Activated CD4-positive, alpha-beta T cell treated with anti-CD3 and anti-CD28 coated beads, Interleukin-10, Interleukin-2, amounts not matched to agents 100 ng/mL and 50 ng/mL, durations not matched to agents 16 hours and 8 hours (primary cell): ENCODE results near the gene RTP5.
"Not testable (repeated sequence)": the region's sequence is repeated elsewhere in the genome, so short reads cannot be mapped to it uniquely, and the experiment has no call there.

ENCODE experiments used
- DNase-seq: peaks from one replicate; pipeline ENCODE4 v3.0.0-alpha.2; 2020

RTP5 gene

DNA sequence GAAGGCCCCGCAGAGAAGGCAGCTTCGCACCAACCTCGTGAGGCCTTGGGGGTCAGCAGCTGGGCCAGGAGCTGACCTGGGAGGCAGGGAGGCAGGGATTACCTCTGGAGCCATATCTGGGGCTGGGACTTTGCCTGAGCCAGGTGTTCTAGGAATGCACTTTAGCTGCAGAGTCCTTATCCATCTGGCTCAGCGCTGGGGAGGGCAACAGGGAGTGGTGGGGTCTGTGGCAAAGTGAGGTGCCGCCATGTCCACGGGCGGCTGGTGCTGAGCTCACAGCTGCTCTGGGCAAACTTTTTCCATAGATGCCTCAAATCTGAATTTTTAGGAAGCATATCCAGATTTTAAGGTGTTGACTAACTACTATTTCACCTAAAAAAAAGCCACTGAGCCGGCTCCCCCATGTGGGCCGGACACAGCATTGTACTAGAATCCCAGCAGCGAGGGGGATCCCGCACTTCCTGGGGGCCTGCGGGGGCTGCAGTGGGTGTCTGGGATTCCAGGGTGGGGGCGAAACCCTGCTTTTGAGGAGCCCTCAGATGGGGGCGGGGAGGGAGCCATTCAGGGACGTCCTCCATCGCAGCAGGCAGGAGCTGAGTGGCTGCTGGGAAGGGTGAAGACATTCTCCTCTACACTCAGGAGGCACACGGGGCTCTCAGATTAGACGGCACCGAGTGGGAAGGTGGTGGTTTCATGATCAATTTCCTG, 34.6 kb downstream of the RTP5 start:
- no peak for DNase-seq

DNA sequence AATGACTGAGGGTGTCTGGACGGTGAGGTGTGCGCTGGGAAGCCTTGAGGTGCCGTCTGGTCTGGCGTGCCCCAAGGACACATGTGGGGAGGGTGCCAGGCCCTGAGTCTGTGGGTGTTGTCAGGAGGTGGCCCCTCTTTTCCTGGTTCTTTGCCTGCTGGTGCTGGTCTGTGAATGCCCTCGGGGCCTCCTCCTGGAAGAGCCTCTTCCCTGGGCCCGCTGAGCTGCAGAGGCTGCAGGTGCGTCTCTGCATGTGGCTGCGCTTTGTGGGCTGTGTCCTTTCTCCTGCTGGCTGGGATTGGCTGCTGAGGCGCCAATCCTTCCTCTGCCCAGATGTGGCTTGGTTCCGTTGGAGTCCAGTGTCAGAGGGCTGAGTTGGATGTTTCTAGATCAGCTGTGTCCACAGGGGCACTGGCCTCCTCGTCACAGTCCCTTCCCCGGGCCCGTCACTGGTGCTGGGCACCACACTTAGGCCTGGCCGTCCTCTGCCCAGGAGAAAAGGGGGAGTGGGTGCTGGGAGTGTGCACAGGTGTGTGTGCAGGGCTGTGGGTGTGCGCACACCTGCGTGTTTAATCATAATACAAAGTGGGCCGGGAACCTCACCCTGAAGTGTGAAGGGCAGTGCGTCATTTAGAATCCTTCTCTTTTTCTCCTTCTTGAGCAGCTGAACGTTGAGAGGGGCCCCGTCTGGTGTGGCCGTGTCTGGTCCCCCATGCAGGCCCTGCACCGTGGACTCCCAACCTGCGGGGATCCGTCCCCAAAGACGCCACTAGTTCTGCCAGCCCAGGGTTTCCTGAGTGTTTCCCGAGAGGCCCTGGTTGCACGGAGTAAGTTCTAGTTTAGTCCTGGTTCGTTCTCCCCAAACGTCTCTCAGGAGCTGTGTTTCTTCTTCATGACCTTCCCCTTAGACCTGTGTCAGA, 35.5 kb downstream of the RTP5 start:
- DNase-seq = no peak

DNA sequence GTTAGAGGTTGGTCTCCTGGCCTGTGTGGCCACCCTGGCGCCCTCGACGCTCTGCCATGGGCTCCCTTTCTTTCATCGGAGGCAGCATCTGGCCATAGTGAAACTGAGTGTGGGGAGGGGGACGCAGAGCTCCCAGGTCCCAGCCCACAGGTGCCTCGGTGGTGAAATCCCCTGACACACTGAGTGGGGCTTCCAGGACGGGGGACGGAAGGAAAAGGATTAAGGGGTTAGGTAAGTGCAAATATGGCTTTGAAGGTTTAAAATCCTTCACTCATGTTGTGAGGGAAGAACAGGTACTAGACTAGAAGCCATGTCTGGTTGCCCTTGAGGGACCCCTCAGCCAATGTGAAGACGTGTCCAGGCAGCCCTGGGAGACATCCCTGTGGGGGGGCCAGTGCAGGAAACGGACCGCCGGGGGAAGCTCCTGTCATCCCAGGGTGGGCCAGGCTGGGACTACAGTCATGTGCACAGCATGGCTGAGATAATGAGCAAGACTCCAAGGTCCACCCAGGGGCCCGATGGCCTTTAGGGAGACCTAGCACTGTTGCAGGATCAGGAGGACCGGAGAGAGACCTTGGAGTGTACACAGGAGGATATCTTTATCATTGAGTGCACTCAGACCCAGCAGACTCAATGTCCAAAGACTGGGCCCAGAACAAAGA, 36.3 kb downstream of the RTP5 start:
- no peak for DNase-seq

DNA sequence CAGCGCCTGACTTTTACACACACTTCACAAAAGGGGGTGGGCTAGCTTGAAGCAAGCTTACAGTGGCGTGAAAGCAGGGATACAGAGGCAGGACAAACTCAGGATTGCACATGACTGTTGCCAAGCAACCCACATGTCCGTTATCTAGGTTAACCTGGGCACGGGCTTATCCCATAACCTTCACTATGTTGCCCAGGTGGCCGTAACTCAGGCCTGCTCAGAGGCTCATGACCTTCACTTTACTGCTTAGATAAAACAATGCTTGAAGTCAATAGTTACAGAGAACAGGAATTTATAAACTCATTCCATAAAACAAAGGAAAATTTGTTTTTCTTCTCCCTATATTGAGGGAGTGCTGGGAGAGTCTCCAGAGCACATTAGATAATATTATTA, 36.8 kb downstream of the RTP5 start:
- not testable (repeated sequence) for DNase-seq

DNA sequence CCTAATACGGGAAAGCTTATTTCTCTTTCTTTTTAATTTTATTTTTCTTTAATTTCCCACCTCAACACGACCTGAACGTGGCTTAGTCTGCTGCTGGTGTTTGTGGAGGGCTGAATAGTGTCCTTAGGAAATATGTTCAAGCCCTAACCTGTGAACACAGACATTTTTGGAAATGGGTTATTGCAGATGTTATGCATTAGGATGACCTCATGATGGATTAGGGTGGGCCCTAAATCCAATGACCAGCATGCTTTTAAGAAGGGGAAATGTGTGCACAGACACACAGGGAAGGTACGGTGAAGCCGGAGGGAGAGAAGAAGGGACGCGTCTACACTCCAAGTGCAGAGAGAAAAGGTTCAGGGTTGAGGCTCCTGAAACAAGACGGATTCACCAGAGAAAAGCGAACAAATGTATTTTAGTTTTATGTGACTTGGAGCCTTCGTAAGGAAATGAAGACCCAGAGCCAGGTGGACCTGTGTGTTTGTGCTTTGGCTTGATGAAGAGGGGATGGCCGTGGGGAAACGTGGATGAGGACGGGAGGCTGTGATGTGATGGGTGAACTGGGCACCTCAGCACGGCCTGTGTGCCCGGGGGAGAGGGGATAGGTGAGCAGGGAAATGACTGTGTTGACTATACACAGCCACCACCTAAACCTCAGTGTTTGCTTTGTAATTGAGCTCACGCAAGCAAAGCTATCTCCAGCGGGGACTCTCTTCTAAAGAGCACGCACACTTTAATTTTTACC, 37.5 kb downstream of the RTP5 start:
- no peak for DNase-seq

DNA sequence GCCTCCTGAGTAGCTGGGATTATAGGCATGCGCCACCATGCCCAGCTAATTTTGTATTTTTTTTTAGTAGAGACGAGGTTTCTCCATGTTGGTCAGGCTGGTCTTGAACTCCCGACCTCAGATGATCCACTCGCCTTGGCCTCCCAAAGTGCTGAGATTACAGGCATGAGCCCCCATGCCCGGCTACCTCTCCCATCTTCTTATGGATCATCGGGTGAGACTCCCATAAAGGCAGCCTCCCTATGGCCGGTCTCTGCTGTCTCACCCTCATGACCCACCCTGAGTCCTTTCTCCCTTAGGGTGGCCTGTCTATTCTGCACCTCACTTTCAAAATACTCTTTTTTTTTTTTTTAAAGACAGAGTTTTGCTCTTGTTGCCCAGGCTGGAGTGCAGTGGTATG, 38.3 kb downstream of the RTP5 start:
- DNase-seq = not testable (repeated sequence)

DNA sequence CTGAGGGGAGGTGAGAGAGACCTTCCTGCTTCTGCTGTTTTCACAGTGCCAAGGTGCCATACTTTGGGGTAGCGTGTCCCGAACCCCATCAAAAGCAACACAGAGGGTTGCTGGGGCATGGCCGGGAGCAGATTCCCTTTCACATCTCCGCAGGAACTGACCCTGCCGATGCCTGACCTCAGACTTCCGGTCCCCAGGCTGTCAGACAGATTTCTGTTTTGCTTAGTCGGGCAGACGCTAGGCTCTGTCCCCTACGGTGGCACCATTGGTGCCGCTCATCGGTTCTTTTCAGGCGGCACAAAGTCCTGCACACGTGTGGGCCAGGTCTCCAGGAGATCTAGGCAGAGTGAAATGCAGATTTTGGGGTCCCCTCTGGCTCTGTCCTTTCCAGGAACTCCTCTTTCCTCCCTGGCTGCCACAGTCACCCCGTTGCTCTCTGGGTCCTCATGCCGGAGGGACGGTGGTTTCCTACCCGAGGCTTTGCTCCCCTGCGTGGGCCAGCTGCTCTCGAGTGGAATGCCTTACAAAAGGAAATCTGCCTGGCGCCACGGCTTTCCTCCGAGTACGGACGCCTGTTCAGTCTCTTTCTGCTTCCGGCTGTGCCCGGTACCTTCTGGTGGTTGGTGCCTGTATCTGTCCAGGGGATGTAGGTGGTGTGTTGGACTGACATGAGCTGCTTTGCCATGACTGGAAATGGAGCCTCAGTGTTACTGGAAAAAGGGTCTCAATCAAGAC, 39.3 kb downstream of the RTP5 start:
- DNase-seq = no peak

DNA sequence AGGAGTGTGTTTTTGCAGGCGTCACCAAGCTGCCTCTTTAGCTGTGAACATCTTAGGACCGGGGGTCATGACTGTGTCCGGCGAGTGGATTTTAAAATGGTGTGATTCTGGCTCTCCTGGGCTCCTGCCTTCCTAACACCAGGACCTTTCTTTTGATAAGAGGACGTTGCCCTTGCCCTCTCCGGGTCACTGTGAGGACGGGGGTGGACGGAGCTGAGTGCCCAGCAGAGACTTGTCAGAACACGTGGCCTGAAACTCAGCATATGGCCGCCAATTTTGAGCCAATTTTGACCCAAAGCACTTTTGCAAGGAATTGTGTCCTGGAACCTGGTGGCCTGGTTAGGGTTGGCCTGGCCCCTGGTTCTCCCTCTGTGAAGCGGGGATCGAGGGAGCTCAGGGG, 40.2 kb downstream of the RTP5 start:
- DNase-seq = no peak

DNA sequence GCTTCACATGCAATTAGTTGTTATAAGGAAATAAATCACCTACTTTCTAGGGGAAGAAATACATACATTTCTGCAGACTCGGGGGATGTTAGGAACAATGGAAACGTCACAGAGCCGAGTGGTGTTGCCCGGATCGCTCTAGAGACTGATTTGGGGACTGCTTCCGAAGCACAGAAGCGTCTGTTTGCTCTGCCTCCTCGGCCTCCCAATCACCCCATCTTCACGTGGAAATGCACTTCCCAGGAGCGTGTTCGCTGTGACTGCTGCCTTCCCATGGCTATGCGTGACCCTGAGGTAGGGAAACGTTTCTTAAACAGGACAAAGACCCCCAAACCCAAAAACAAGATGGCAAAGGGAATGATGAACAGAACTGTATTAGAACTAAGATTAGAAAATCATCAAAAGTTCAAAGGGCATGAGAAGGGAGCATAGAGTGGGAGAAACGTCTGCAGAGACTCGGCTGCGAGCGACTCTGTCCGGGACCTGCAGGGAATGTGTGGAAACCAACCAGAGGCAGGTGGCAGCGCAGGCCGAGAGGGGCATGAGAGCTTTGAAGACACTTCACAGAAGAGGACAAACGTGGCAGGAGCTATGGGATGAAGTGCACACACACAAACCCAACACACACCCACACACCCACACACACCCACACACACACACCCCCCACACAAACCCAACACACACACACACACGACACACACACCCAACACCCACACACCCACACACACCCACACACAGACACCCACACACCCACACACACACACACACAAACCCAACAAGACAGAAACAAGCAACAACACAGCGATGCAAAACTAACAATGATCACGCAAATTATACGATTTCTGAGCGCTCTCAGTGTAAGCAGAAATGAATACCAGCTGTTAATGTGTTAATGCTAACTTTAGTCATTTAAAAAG, 41.3 kb downstream of the RTP5 start:
- DNase-seq = no peak

DNA sequence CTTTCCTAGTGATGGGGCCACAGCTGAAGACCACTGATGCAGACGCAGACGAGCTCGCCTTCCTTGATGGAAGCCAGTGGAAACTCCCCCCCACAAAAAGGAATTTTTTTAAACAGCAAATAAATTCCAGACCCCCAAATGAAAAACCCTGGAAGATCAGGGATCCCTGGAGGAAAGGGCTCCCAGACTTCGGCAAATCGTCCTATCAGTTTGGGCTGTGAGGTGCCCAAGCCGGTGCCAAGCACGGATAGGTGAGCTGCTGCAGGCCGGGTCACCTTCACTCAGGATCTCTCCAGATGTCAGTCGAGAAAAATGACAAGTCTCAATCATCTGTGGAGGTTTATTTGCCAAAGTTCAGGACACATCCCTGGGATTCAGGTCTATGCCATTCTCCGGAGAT, 42.0 kb downstream of the RTP5 start:
- no peak for DNase-seq

DNA sequence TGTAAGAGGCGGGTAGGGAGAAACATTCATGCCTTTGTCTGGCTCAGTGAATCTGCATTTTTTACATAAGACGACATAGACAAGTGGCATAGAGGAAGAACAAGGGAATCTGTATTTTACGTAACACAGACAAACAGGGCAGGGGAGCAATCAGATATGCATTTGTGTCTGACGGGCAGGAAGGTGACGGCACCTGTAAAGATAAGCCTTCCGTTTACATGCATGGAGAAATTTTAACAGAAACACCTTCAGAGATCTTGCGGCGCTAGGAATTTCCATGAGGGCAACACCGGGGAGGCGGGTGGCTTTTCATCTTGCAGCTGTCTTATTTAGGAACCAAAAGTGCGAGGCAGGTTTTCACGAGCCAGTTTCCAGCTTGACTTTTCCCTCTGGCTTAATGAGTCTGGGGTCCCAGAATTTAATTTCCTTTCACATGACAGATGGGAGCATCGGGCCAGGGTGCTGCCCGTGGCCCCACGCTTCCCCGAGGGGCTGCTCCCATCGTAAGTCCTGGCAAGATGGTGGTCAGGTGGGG, 42.6 kb downstream of the RTP5 start:
- no peak for DNase-seq

DNA sequence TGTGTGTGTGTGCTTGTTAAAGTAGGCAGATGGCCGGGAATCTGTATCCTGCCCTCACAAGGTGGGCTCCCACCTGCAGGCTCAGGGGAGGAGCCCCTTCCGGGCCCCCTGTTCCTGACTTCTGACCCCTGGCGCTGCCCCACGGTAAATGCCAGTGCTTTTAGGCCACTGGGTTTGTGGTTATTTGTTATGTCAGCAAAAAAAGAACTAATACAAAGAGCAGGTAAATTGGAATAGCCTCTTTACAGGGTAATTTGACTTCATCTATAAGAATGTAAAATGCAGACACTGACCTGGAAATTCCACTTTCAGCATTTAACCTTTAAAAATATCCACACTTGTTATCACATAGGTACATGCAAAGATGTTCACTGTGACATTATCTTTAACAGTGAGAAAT, 44.2 kb downstream of the RTP5 start:
- no peak for DNase-seq

DNA sequence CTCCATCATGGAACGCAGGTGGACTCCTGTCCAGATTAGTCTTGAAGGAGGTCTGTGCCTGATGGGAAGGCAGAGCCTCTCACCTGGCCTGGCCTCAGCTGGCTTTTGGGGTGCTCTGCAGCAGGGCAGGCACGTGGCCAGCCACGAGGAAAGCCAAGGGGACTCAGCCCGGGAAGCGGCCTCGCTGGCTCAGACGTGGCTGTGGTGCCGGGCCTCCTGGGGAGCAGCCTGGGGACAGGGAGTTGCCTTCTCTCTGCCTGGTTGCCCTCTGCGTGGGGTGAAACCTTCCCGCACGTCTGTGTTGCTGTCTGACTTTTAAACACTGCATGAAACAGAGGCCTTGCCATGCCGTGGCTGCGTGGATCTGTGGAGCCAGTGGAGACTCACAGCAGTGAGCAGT, 45.0 kb downstream of the RTP5 start:
- DNase-seq = no peak

DNA sequence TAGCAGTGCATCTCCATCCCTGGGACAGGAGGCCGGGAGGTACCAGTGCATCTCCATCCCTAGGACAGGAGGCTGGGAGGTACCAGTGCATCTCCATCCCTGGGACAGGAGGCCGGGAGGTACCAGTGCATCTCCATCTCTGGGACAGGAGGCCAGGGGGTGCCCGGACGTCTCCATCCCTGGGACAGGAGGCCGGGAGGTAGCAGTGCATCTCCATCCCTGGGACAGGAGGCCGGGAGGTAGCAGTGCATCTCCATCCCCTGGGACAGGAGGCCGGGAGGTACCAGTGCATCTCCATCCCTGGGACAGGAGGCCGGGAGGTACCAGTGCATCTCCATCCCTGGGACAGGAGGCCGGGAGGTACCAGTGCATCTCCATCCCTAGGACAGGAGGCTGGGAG, 52.1 kb downstream of the RTP5 start:
- not testable (repeated sequence) for DNase-seq

DNA sequence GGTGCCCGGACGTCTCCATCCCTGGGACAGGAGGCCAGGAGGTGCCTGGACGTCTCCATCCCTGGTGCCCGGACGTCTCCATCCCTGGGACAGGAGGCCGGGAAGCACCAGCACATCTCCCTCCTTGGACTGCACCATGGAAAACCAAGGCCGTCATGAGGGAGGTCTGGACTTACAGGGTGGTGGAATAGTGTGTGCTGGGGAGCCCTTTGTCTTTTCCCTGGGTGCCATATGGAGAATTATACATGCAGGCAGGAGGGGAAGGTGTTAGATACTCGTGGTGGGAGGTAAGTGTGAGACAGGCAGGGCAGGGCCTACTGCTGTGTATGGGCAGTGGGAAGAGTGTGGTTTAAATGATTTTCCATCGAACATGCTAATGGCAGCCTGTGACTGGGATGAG, 52.9 kb downstream of the RTP5 start:
- no peak for DNase-seq

DNA sequence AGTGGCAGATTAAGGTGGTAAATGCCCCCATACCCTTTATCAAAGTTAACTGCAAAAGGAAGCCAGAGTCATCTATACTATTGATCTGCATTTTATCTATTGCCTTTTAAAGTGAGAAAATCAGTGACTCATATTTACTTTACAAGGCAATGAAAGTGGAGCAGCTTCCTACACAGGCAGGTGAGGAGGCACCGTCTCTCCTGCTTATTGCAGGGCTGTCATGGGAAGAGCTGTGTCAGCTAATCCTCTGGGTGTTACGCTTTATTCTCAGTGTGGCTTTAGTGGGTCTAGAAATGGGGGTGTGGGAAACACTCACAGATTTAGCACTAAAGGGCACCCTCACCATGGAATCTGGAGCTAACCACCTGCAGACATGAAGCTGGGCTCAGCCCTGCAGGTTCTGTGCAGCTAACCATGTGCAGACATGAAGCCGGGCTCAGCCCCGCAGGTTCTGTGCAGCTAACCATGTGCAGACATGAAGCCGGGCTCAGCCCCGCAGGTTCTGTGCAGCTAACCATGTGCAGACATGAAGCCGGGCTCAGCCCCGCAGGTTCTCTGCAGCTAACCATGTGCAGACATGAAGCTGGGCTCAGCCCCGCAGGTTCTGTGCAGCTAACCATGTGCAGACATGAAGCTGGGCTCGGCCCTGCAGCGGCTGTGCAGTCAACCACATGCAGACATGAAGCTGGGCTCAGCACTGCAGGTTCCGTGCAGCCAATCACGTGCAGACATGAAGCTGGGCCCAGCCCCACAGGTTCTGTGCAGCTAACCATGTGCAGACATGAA, 53.5 kb downstream of the RTP5 start:
- DNase-seq = not testable (repeated sequence)
